ENCODE data around the gene NOL4L. TPM values are rescaled to one million over a fixed set of nuclear protein-coding genes. Genes with fewer than 3 reads are reported as not detected.
A peak's percentile ranks its signal among the peaks of the same experiment; 100 is the strongest.

Gene NOL4L
- total and polyA plus RNA-seq, 11 donors: 2.6 to 15.0 (median 6.7) TPM

DNA sequence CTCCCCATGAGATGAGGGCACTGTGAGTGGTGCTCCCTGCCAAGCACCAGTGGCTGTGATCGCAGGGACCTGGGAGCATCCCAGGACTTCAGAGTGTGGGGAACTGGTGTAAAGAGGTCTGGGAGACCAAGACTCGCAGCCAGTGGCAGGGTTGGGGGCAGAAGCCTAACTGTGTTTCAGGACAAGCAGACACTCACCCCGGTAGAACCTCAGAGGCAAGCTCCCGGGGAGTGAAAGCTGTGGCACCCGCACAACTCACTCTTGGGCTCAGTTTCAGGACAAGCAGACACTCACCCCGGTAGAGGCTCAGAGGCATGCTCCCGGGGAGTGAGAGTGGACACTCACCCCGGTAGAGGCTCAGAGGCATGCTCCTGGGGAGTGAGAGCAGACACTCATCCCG lies 114.2 kb downstream of the NOL4L start:
- DNase-seq (no peak), ATAC-seq (no peak)
- H3K4me3 ChIP-seq: no peak overlapping the region
- peak overlapping the region; percentile 52 to 89 (median 74) for H3K27ac ChIP-seq
- 68 to 79% (median 76%) methylated on average over 7 to 9 of the region's 9 CpGs for WGBS, 4 donors
- no peaks in the 10 kb centered on the region for H3K9me3 ChIP-seq
- H3K36me3 ChIP-seq: peaks cover 0 to 25% (median 0%) of the 10 kb centered on the region in 9 donors
- H3K27me3 ChIP-seq: no peaks in the 10 kb centered on the region
- intact Hi-C loops (cut with DNase I): no loop called here
- no peak for TF ChIP-seq POLR2A (IDR thresholded peaks at IDR 0.05)
- TF ChIP-seq, protein P1, sequence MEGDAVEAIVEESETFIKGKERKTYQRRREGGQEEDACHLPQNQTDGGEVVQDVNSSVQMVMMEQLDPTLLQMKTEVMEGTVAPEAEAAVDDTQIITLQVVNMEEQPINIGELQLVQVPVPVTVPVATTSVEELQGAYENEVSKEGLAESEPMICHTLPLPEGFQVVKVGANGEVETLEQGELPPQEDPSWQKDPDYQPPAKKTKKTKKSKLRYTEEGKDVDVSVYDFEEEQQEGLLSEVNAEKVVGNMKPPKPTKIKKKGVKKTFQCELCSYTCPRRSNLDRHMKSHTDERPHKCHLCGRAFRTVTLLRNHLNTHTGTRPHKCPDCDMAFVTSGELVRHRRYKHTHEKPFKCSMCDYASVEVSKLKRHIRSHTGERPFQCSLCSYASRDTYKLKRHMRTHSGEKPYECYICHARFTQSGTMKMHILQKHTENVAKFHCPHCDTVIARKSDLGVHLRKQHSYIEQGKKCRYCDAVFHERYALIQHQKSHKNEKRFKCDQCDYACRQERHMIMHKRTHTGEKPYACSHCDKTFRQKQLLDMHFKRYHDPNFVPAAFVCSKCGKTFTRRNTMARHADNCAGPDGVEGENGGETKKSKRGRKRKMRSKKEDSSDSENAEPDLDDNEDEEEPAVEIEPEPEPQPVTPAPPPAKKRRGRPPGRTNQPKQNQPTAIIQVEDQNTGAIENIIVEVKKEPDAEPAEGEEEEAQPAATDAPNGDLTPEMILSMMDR (IDR thresholded peaks at IDR 0.05): no peak
- peaks cover 17 to 94% (median 74%) of the 10 kb centered on the region in 12 donors for H3K4me1 ChIP-seq

DNA sequence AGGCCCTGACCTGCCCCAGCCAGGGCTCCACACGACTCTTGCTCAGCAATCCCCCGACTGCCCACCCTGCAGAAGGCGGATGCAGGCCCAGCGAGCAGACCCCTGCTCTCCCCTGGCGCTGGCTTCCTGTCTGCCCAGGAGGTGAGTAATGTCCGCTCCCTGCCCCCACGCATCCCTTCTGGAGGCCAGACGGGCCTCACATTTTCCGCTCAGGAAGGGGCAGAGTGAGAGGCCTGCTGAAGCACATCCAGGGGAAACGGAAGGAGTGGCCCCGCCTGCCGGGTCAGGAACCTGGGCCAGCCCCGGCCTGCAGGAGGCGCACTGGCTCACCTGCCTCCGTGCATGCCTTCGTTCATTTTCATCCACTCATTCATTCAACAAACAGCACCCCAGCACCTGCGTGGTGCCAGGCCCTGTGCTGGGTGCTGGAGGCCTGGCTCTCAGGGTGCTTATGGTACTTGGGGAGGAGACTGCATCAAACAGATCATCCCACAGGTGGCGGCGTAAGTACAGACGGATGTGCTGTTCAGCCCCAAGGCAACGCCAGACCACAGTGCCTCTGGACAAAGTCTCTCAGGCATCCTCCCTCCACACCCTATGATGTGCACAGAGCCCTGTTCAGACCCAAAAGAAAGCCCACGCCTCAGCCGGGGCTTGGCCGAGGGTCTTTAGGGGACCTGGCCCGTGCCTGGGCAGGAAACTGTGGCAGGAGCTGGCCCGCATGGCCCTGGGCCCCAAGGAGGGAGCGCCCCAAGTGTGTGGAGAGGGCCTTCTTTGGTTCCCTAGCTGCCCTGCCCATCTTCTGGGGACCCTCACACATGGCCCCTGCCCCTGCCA lies 114.9 kb downstream of the NOL4L start:
- Histone ChIP-seq H3K9me3 (no peaks in the 10 kb centered on the region), H3K4me3 (no peak overlapping the region), H3K27me3 (no peaks in the 10 kb centered on the region), H3K4me1 (peaks cover 17 to 94% (median 73%) of the 10 kb centered on the region in 12 donors), H3K27ac (peak overlapping the region; percentile 52 to 93 (median 76)), H3K36me3 (peaks cover 0 to 25% (median 0%) of the 10 kb centered on the region in 9 donors)
- intact Hi-C loops (cut with DNase I): no loop called here
- ATAC-seq (peak; percentile 35 to 76 (median 52)), DNase-seq (peak; percentile 72 to 85 (median 81))
- TF ChIP-seq, protein P1 (IDR thresholded peaks at IDR 0.05): peak; percentile 43 to 76 (median 60)
- no peak for TF ChIP-seq POLR2A (IDR thresholded peaks at IDR 0.05)
- 60 to 69% (median 65%) methylated on average over 20 to 27 of the region's 27 CpGs for WGBS, 4 donors

DNA sequence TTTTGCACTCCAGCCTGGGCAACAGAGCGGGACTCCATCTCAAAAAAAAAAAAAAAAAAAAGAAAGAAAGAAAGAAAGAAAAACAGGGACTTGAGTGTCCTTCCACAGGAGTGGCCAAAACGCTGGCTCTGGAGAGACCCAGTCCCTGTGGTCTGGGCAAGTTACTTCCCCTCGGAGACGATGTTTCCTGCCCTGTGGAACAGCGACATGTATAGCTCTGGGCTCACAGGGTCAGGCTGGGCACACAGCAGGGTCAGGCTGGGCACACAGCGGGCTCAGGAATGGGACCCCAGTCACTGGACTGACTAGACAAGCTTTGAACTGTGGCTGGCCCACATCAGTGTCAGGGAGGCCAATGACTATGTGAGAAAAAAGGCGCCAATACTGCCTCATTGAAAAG lies 116.3 kb downstream of the NOL4L start:
- H3K27ac ChIP-seq: peak overlapping the region in 9 of 12 donors; percentile 33 to 93 (median 79)
- peaks cover 0 to 20% (median 0%) of the 10 kb centered on the region in 9 donors for H3K36me3 ChIP-seq
- DNase-seq (peak in 1 of 5 donors; percentile 35), ATAC-seq (no peak)
- no peaks in the 10 kb centered on the region for H3K9me3 ChIP-seq
- H3K27me3 ChIP-seq: no peaks in the 10 kb centered on the region
- TF ChIP-seq, protein P1 (IDR thresholded peaks at IDR 0.05): no peak
- TF ChIP-seq POLR2A (IDR thresholded peaks at IDR 0.05): no peak
- intact Hi-C loops (cut with DNase I): no loop called here
- peaks cover 10 to 86% (median 63%) of the 10 kb centered on the region in 12 donors for H3K4me1 ChIP-seq
- no peak overlapping the region for H3K4me3 ChIP-seq
- WGBS, 4 donors: 75 to 84% (median 82%) methylated on average over 7 of the region's 7 CpGs

DNA sequence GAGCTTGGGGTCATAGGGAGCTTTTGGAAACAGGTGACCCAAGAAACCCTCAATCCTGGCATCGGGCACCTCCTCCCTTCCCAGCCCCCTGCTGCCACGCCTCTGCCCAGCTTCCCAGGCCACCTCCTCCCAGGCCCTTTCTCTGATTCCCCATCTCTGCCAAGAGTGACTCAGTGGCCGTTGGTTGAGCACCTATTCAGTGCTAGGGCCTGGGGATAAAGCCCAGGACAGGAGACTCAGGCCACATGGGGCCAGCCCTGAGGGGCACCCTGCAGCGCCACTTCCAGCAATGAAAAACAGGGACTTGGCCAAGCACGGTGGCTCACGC lies 116.9 kb downstream of the NOL4L start:
- intact Hi-C loops (cut with DNase I): no loop called here
- ATAC-seq: no peak
- DNase-seq: no peak
- no peaks in the 10 kb centered on the region for H3K27me3 ChIP-seq
- H3K4me1 ChIP-seq: peaks cover 5 to 86% (median 58%) of the 10 kb centered on the region in 12 donors
- H3K4me3 ChIP-seq: no peak overlapping the region
- no peak for TF ChIP-seq POLR2A (IDR thresholded peaks at IDR 0.05)
- TF ChIP-seq, protein P1 (IDR thresholded peaks at IDR 0.05): no peak
- H3K36me3 ChIP-seq: peaks cover 0 to 17% (median 0%) of the 10 kb centered on the region in 9 donors
- no peaks in the 10 kb centered on the region for H3K9me3 ChIP-seq
- 92 to 97% (median 96%) methylated on average over 6 of the region's 6 CpGs for WGBS, 4 donors
- peak overlapping the region in 6 of 12 donors; percentile 57 to 89 (median 82) for H3K27ac ChIP-seq
